Measurements from ENCODE around the gene LOXHD1.

DNA sequence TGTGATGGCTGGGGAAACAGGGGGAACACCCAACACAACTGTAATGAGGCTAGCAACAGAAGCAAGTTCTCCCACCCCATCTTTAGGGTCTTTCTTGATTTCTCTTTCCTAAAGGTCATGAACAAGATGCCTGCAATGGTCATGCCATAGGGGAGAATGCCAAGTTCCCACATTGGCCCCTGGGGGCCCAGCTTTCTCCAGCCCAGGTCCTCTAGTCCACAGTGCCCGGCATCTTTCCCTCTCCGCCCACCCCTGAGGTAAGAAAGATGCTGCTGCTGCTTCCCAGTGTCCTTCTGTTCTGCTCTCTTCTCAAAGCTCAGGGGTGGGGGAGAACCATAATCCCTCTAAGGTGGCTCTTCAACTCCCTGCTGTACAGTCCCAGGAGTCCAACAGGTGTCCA lies 78.0 kb downstream of the LOXHD1 start:
- TF ChIP-seq, protein P1, sequence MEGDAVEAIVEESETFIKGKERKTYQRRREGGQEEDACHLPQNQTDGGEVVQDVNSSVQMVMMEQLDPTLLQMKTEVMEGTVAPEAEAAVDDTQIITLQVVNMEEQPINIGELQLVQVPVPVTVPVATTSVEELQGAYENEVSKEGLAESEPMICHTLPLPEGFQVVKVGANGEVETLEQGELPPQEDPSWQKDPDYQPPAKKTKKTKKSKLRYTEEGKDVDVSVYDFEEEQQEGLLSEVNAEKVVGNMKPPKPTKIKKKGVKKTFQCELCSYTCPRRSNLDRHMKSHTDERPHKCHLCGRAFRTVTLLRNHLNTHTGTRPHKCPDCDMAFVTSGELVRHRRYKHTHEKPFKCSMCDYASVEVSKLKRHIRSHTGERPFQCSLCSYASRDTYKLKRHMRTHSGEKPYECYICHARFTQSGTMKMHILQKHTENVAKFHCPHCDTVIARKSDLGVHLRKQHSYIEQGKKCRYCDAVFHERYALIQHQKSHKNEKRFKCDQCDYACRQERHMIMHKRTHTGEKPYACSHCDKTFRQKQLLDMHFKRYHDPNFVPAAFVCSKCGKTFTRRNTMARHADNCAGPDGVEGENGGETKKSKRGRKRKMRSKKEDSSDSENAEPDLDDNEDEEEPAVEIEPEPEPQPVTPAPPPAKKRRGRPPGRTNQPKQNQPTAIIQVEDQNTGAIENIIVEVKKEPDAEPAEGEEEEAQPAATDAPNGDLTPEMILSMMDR (conservative IDR thresholded peaks at IDR 0.05; ENCODE audit: low read depth, low read length) = no peak
- TF ChIP-seq POLR2A (IDR thresholded peaks at IDR 0.05; ENCODE audit: low read depth, low read length) (no peak), MAFK (IDR thresholded peaks at IDR 0.05; ENCODE audit: low read depth, low read length) (no peak), SMC3 (IDR thresholded peaks at IDR 0.05; ENCODE audit: low read depth, low read length) (no peak), CEBPB (IDR thresholded peaks at IDR 0.05; ENCODE audit: low read depth, low read length) (no peak), RAD21 (IDR thresholded peaks at IDR 0.05; ENCODE audit: low read length) (no peak), FOS (IDR thresholded peaks at IDR 0.05; ENCODE audit: low read depth, low read length) (no peak), RFX5 (IDR thresholded peaks at IDR 0.05; ENCODE audit: low read depth, low read length) (no peak)
- TF ChIP-seq, protein P2, sequence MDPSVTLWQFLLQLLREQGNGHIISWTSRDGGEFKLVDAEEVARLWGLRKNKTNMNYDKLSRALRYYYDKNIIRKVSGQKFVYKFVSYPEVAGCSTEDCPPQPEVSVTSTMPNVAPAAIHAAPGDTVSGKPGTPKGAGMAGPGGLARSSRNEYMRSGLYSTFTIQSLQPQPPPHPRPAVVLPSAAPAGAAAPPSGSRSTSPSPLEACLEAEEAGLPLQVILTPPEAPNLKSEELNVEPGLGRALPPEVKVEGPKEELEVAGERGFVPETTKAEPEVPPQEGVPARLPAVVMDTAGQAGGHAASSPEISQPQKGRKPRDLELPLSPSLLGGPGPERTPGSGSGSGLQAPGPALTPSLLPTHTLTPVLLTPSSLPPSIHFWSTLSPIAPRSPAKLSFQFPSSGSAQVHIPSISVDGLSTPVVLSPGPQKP (IDR thresholded peaks at IDR 0.05; ENCODE audit: borderline replicate concordance, low read depth, low read length) = no peak
